Breast epithelium (tissue), 4 donors: ENCODE data around the gene SIN3B. TPM values are rescaled to one million over a fixed set of nuclear protein-coding genes. Genes with fewer than 3 reads are reported as not detected.

Source experiments
- DNase-seq, 2 donors: peaks; one replicate each; pipeline ENCODE4 v3.0.0-alpha.2; 2019; ENCODE audit warnings: low spot score in 2 of 2
- H3K27ac ChIP-seq, 2 donors: fragments of 200-600 bp; sonication (generic) in 1 of 2; one replicate each; pipeline ENCODE4 v1.5.1; 2016 to 2019; ENCODE audit warnings: mild to moderate bottlenecking in 1 of 2
- H3K27me3 ChIP-seq, 2 donors: fragments of 200-600 bp; sonication (generic) in 1 of 2; one replicate each; pipeline versions ENCODE4 v1.5.1 to v1.6.0; 2017 to 2019; ENCODE audit warnings: control low read depth in 1 of 2, mild to moderate bottlenecking in 1 of 2
- H3K36me3 ChIP-seq: fragments of 200-600 bp; one replicate; pipeline ENCODE4 v1.5.1; 2019
- H3K4me1 ChIP-seq, 2 donors: fragments of 200-600 bp; sonication (generic); one replicate each; pipeline ENCODE4 v1.5.1; 2016 to 2019; ENCODE audit warnings: control low read depth in 1 of 2
- H3K4me3 ChIP-seq, 3 donors: fragments of 200-600 bp; sonication (generic); 1 replicate in 2 of 3; 2 replicates in 1 of 3; pipeline ENCODE4 v1.5.1; 2016 to 2019; ENCODE audit warnings: mild to moderate bottlenecking in 3 of 3, moderate library complexity in 2 of 3
- H3K9me3 ChIP-seq, 2 donors: fragments of 200-600 bp; sonication (generic) in 1 of 2; one replicate each; pipeline ENCODE4 v1.5.1; 2016 to 2019; ENCODE audit warnings: control low read depth in 1 of 2
- POLR2A ChIP-seq: fragments of 450-650 bp; IDR thresholded peaks from one replicate; pipeline ENCODE4 v1.6.1; 2016; ENCODE audit warnings: antibody characterized with exemption, mild to moderate bottlenecking, moderate library complexity
- POLR2AphosphoS5 ChIP-seq, 3 donors: sonication (generic); formaldehyde crosslinking; IDR thresholded peaks; one replicate each; pipeline ENCODE4 v1.6.1; 2017; ENCODE audit warnings: antibody characterized with exemption in 3 of 3
- intact Hi-C: fragments of 100-400 bp; cut with DNase I; formaldehyde crosslinking; loops from one replicate; pipeline ENCODE4 v1.15.1; 2023; ENCODE audit warnings: low total_unique reads
- total RNA-seq, 3 donors: library from RNA; depleted of rRNA; stranded (reverse); fragments of >200 nt; gene quantifications; one replicate each; pipeline ENCODE4 v1.1.0, GENCODE V29; 2016
- TF ChIP-seq, protein P1 (sequence below), 3 donors: fragments of 450-650 bp; IDR thresholded peaks; one replicate each; pipeline ENCODE4 v1.5.1; 2016 to 2017; ENCODE audit warnings: antibody characterized with exemption in 3 of 3, mild to moderate bottlenecking in 3 of 3, moderate library complexity in 3 of 3

Gene SIN3B
- total RNA-seq, 3 donors from 2014 or later, result 43.2 to 88.5 (median 48.1) TPM

- DNase-seq, result no peak
- Histone ChIP-seq H3K36me3 (no peaks in the 10 kb centered on the region), H3K9me3 (no peaks in the 10 kb centered on the region), H3K4me3 (peak overlapping the region; percentile 33 to 63 (median 49)), H3K4me1 (peaks cover 5 to 9% of the 10 kb centered on the region in 2 donors), H3K27me3 (no peaks in the 10 kb centered on the region), H3K27ac (peak overlapping the region; percentile 72 to 84)
- TF ChIP-seq, protein P1, sequence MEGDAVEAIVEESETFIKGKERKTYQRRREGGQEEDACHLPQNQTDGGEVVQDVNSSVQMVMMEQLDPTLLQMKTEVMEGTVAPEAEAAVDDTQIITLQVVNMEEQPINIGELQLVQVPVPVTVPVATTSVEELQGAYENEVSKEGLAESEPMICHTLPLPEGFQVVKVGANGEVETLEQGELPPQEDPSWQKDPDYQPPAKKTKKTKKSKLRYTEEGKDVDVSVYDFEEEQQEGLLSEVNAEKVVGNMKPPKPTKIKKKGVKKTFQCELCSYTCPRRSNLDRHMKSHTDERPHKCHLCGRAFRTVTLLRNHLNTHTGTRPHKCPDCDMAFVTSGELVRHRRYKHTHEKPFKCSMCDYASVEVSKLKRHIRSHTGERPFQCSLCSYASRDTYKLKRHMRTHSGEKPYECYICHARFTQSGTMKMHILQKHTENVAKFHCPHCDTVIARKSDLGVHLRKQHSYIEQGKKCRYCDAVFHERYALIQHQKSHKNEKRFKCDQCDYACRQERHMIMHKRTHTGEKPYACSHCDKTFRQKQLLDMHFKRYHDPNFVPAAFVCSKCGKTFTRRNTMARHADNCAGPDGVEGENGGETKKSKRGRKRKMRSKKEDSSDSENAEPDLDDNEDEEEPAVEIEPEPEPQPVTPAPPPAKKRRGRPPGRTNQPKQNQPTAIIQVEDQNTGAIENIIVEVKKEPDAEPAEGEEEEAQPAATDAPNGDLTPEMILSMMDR (IDR thresholded peaks at IDR 0.05), result no peak
- TF ChIP-seq POLR2AphosphoS5 (IDR thresholded peaks at IDR 0.05), result no peak
- no peak for TF ChIP-seq POLR2A
- intact Hi-C loops, result no loop called here
Observed at GRCh38 chr19:16824658-16825311, 4.4 kb upstream of the SIN3B start.

DNA sequence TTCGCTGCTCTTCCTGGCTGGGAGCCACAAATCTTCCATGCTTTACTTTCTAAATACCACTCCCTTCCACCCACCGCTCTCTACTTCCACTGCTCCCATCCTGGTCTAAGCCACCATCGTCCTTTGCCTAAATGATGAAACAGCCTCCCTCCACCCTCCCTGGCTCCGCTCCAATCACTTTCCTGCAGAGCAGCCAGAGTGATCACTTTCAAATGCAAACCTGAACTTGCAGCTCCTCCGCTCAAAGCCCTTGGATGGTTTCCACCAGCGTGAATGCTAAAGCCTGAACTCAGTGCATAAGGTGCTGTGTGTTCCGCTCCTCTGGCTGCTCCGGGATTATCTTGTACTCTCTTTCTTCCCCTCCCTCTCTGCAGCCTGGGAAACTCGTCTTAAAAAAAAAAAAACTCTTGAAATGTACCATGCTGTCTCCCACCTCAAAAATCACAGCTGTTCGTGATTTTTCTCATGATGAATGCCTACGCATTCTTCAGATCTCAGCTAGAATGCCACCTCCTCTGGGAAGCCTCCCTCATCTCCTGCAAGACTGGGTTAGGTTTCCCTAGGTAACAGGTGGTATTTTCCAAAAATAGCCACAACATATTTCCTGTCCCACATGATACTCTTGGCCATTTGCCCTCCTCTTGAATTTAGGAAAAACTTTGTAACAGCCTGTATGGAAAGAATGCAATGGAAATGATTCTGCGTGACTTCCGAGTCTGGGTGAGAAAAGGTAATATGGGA, 3.7 kb upstream of the SIN3B start:
- intact Hi-C loops, result no loop called here
- peak in 1 of 3 donors; percentile 11 for TF ChIP-seq POLR2AphosphoS5 (IDR thresholded peaks at IDR 0.05)
- TF ChIP-seq, protein P1 (IDR thresholded peaks at IDR 0.05), result no peak
- no peak for TF ChIP-seq POLR2A
- DNase-seq, result peak; percentile 46 to 55

DNA sequence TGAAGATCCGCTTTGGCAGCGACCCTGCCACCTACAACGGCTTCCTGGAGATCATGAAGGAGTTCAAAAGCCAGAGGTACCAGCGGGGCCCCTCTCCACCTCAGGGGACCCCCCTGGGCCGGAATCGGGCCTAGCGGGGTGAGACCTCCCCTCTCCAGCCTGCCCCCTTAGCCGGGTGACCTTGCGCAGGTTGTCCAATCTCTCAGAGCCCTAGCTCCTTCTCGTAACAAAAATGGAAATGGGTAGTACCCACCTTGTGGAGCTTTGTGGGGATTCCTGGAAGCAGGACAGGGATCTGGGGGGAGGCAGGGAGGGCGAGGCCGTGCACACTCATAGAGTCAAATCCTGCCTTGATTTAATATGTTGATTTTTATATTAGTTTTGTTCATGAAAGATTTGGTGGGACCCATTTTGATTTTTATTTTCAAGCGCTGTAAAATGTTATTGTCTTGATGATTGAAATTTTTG, 658 bp downstream of the SIN3B start:
- no peaks in the 10 kb centered on the region for H3K36me3 ChIP-seq
- H3K4me3 ChIP-seq, result peak overlapping the region; percentile 85 to 98 (median 87)
- H3K27me3 ChIP-seq, result no peaks in the 10 kb centered on the region
- H3K27ac ChIP-seq, result peak overlapping the region; percentile 87 to 89
- no peak for DNase-seq
- intact Hi-C loops, result no loop called here
- H3K4me1 ChIP-seq, result peaks cover 5 to 9% of the 10 kb centered on the region in 2 donors
- no peaks in the 10 kb centered on the region for H3K9me3 ChIP-seq
- TF ChIP-seq POLR2AphosphoS5 (IDR thresholded peaks at IDR 0.05), result no peak
- TF ChIP-seq, protein P1 (IDR thresholded peaks at IDR 0.05), result no peak

More for the DNA sequence above, 3.7 kb upstream of the SIN3B start:
- no peaks in the 10 kb centered on the region for H3K36me3 ChIP-seq
- no peaks in the 10 kb centered on the region for H3K9me3 ChIP-seq
- H3K4me1 ChIP-seq, result peaks cover 5 to 9% of the 10 kb centered on the region in 2 donors
- no peaks in the 10 kb centered on the region for H3K27me3 ChIP-seq
- peak overlapping the region; percentile 72 to 84 for H3K27ac ChIP-seq
- H3K4me3 ChIP-seq, result peak overlapping the region; percentile 33 to 63 (median 49)

- no peaks in the 10 kb centered on the region for H3K36me3 ChIP-seq
- no peak for TF ChIP-seq POLR2AphosphoS5 (IDR thresholded peaks at IDR 0.05)
- TF ChIP-seq, protein P1 (IDR thresholded peaks at IDR 0.05), result no peak
- no peak for TF ChIP-seq POLR2A
- H3K4me1 ChIP-seq, result peaks cover 0 to 3% of the 10 kb centered on the region in 2 donors
- H3K4me3 ChIP-seq, result peak overlapping the region in 1 of 3 donors; percentile 85
- H3K27ac ChIP-seq, result peak overlapping the region in 1 of 2 donors; percentile 89
- intact Hi-C loops, result no loop called here
- H3K9me3 ChIP-seq, result no peaks in the 10 kb centered on the region
- H3K27me3 ChIP-seq, result no peaks in the 10 kb centered on the region
- DNase-seq, result no peak
Observed at GRCh38 chr19:16830679-16831078, 1.5 kb downstream of the SIN3B start.

GRCh38 chr19:16831531-16831930, 2.3 kb downstream of the SIN3B start:
- DNase-seq, result no peak
- Histone ChIP-seq H3K27ac (no peak overlapping the region), H3K4me3 (no peak overlapping the region), H3K36me3 (no peaks in the 10 kb centered on the region), H3K9me3 (no peaks in the 10 kb centered on the region), H3K27me3 (no peaks in the 10 kb centered on the region), H3K4me1 (no peaks in the 10 kb centered on the region)
- TF ChIP-seq, protein P1 (IDR thresholded peaks at IDR 0.05), result no peak
- TF ChIP-seq POLR2AphosphoS5 (IDR thresholded peaks at IDR 0.05), result no peak
- intact Hi-C loops, result no loop called here
